Measurements from ENCODE around the gene ZNF536. TPM values are rescaled to one million over a fixed set of nuclear protein-coding genes. Genes with fewer than 3 reads are reported as not detected.

The ZNF536 gene
- total RNA-seq, 1 experiment from 2014 or later: 0.35 TPM

DNA sequence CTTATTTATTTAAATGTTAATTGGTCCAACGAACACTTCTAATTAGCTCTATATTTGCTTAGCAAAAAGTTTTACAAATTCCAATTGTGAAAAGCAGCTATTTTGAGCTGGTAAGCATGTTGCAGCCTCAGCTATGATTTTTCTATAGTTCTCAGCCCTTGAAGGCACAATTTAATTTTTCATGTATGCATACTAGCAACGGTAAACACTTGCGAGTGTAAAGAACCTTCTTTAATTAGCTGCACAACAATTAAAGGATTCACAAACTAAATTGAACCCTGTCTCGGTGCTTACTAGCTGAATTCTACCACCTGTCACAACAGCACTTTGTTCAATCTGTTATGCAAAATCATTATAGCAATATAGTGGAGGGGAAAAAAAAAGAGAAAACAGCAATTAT, 29.8 kb downstream of the ZNF536 start (continued):
- TF ChIP-seq ZNF416 (CRISPR knock-in tag; IDR thresholded peaks at IDR 0.05) (no peak), ZNF219 (CRISPR knock-in tag; IDR thresholded peaks at IDR 0.05; ENCODE audit: borderline replicate concordance) (no peak), MYBL2 (CRISPR knock-in tag; IDR thresholded peaks at IDR 0.05) (no peak)

DNA sequence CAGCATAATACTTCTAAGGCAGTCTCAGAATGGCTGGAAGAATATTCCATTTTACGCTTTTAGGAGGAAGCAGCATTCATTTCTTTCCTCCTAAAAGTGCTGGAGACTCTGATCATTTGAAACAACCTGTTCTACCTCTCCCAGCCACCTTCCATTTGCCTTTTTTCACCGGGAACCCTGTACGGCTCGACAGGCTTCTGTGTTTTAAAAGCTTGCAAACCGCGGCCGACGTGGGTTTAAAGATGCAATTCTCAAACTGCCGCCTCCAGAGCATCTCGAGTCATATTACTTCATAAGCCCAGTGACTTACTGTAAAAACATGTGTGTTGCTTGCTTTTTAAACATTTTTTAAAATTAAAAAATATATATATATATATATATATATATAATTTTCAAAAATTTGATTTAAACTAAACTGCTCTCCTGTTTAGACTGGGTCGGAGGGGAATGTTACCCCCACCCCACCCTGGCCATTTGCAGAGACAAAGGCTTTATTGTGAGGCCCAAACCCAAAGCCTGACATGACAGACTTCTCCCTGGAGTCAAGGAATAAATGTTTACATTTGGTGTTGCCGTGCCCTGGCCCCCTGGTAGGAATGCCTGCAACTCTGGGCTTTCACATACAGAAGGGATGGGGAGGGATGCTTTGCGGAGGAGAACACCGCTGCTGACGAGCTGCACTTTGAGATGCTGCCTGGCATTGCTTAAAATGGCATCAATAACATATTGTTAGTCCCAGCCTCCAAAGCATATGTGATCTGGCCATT, 30.4 kb downstream of the ZNF536 start:
- H3K4me1 Mint-ChIP-seq: peaks cover 12% of the 10 kb centered on the region
- ChIA-PET CTCF (interaction anchor here (1.0 kb wide), 1 partner anchor 11 kb away, joined by 3 read pairs; no protein-coding TSS in a partner anchor), POLR2A (no interaction called here)
- no peak for TF ChIP-seq ZNF423 (CRISPR knock-in tag; IDR thresholded peaks at IDR 0.05)
- TF ChIP-seq SOX15 (CRISPR knock-in tag; IDR thresholded peaks at IDR 0.05): no peak
- TF ChIP-seq ZNF138 (CRISPR knock-in tag; conservative IDR thresholded peaks at IDR 0.05): no peak
- TF ChIP-seq NFYB (CRISPR knock-in tag; conservative IDR thresholded peaks at IDR 0.05; ENCODE audit: low read depth): no peak
- TF ChIP-seq MXD4 (CRISPR knock-in tag; IDR thresholded peaks at IDR 0.05; ENCODE audit: borderline replicate concordance): no peak
- TF ChIP-seq ZNF671 (CRISPR knock-in tag; IDR thresholded peaks at IDR 0.05): no peak
- no peaks in the 10 kb centered on the region; the same call in 1 of the 2 replicates for H3K27me3 Mint-ChIP-seq (ENCODE audit: low read depth)
- H3K4me3 Mint-ChIP-seq: no peak overlapping the region
- DNase-seq (ENCODE audit: low spot score) (no peak), ATAC-seq (0 out of 2 replicates have a peak, but pooled peaks have one; percentile 32)
- H3K27ac Mint-ChIP-seq: no peak overlapping the region
- no peaks in the 10 kb centered on the region for H3K36me3 Mint-ChIP-seq
- peaks cover 6% of the 10 kb centered on the region; the same call in 1 of the 2 replicates for H3K9me3 Mint-ChIP-seq

DNA sequence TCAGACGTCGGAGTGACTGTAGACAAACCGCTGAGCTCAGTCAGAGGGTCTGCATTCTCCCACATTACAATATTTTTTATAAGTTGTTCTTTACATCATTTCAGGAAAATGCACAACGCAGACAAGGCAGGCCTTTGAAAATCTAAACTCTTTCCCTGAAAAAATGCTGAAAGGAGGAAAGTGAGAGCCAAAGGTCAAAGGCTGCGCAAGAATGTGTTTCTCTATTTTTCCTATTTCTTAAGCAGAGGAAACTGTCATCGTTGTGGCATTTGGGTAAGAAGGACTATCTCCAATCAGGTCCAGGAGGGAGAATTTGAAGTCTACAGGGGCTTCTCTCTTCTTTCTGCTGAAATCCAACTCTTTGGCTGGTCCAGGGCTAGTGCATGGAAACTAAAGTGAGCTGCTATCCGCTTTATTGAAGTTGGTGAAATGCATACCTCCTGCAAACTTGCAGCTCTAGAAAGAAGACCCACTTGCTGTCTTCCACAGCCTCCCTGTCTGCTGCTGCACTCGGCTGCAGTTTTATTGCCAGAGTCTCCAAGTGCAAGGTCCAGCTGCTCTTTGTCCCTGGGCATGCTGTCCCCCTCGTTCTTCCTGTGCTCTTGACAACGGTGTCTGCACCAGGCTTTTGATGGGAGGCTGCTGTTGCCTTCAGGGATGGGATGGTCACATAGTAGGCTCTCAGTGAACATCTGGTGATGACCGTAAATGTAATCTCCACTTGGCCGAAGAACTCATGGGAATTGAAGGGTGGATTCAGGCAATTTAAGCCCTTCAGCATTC, 31.2 kb downstream of the ZNF536 start:
- no peak for DNase-seq (ENCODE audit: low spot score)
- no peaks in the 10 kb centered on the region; the same call in 1 of the 2 replicates for H3K27me3 Mint-ChIP-seq (ENCODE audit: low read depth)
- ChIA-PET CTCF (interaction anchor here (0.6 to 1.0 kb wide), 2 partner anchors 12 to 396 kb away, joined by 3 read pairs; no protein-coding TSS in a partner anchor), POLR2A (no interaction called here)
- peaks cover 12% of the 10 kb centered on the region for H3K4me1 Mint-ChIP-seq
- H3K9me3 Mint-ChIP-seq: peaks cover 6% of the 10 kb centered on the region; the same call in 1 of the 2 replicates
- no peak overlapping the region for H3K4me3 Mint-ChIP-seq
- no peaks in the 10 kb centered on the region for H3K36me3 Mint-ChIP-seq
- H3K27ac Mint-ChIP-seq: no peak overlapping the region
- no peak for ATAC-seq
- TF ChIP-seq SMAD4 (CRISPR knock-in tag; IDR thresholded peaks at IDR 0.05) (no peak), OVOL2 (CRISPR knock-in tag; IDR thresholded peaks at IDR 0.05; ENCODE audit: borderline replicate concordance) (no peak), ZNF232 (CRISPR knock-in tag; IDR thresholded peaks at IDR 0.05) (no peak), MXD4 (CRISPR knock-in tag; IDR thresholded peaks at IDR 0.05; ENCODE audit: borderline replicate concordance) (no peak), ZNF423 (CRISPR knock-in tag; IDR thresholded peaks at IDR 0.05) (no peak)
- TF ChIP-seq, protein P1, sequence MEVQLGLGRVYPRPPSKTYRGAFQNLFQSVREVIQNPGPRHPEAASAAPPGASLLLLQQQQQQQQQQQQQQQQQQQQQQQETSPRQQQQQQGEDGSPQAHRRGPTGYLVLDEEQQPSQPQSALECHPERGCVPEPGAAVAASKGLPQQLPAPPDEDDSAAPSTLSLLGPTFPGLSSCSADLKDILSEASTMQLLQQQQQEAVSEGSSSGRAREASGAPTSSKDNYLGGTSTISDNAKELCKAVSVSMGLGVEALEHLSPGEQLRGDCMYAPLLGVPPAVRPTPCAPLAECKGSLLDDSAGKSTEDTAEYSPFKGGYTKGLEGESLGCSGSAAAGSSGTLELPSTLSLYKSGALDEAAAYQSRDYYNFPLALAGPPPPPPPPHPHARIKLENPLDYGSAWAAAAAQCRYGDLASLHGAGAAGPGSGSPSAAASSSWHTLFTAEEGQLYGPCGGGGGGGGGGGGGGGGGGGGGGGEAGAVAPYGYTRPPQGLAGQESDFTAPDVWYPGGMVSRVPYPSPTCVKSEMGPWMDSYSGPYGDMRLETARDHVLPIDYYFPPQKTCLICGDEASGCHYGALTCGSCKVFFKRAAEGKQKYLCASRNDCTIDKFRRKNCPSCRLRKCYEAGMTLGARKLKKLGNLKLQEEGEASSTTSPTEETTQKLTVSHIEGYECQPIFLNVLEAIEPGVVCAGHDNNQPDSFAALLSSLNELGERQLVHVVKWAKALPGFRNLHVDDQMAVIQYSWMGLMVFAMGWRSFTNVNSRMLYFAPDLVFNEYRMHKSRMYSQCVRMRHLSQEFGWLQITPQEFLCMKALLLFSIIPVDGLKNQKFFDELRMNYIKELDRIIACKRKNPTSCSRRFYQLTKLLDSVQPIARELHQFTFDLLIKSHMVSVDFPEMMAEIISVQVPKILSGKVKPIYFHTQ (CRISPR knock-in tag; IDR thresholded peaks at IDR 0.05): no peak

DNA sequence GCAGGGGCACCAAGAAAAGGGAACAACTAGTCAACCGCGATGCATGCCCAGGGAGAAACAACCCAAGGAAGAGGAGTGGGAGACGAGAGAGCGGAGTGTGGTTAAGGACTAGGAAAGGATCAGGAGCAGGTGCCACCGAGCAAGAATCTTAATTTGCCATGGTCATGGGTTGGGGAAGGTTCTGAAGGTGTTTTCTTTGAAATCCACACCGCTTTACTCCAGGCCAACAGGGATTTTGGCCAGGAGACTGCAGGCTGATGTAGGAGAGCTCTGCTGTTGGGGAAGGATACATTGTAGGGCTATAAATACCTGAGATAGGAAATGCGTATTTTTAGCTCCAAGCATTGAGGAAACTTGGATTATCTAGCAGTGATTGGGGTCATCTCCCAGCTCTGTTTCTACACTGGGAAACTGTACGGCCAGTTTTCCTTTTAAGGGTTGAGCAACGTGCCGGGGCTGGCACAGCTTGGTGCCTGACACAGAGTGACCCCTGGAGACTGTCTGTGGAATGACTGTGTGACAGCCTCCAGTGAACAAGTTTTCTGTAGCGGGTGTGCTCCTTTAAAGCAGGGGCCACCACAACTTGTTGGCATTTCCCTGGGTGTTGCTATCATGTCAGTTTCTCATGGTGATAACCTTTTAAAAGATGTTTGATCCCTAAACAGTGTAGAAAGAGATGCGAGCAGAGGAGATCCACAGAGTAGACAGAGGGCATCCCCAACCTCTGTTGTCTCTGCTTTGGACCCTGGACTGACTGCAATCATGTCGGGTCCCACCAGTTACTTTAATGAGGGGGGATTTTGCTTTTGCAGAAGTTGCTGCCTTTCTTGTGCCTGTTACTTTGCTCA, 34.3 kb downstream of the ZNF536 start:
- DNase-seq (ENCODE audit: low spot score): peak; percentile 30
- no peaks in the 10 kb centered on the region for H3K36me3 Mint-ChIP-seq
- H3K27ac Mint-ChIP-seq: no peak overlapping the region
- ATAC-seq: peak; percentile 83
- CTCF ChIA-PET: interaction anchor here (0.5 to 1.2 kb wide), 10 partner anchors 14 to 361 kb away, joined by 3 to 7 read pairs (median 4); no protein-coding TSS in a partner anchor
- H3K4me1 Mint-ChIP-seq: peaks cover 12% of the 10 kb centered on the region
- TF ChIP-seq, protein P2, sequence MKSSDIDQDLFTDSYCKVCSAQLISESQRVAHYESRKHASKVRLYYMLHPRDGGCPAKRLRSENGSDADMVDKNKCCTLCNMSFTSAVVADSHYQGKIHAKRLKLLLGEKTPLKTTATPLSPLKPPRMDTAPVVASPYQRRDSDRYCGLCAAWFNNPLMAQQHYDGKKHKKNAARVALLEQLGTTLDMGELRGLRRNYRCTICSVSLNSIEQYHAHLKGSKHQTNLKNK (CRISPR knock-in tag; IDR thresholded peaks at IDR 0.05): no peak
- TF ChIP-seq GABPB1 (CRISPR knock-in tag; IDR thresholded peaks at IDR 0.05) (no peak), MXD4 (CRISPR knock-in tag; IDR thresholded peaks at IDR 0.05; ENCODE audit: borderline replicate concordance) (no peak), TEAD1 (CRISPR knock-in tag; IDR thresholded peaks at IDR 0.05) (no peak), NFE2L1 (CRISPR knock-in tag; IDR thresholded peaks at IDR 0.05) (no peak), RORB (CRISPR knock-in tag; IDR thresholded peaks at IDR 0.05) (no peak)
- TF ChIP-seq, protein P3, sequence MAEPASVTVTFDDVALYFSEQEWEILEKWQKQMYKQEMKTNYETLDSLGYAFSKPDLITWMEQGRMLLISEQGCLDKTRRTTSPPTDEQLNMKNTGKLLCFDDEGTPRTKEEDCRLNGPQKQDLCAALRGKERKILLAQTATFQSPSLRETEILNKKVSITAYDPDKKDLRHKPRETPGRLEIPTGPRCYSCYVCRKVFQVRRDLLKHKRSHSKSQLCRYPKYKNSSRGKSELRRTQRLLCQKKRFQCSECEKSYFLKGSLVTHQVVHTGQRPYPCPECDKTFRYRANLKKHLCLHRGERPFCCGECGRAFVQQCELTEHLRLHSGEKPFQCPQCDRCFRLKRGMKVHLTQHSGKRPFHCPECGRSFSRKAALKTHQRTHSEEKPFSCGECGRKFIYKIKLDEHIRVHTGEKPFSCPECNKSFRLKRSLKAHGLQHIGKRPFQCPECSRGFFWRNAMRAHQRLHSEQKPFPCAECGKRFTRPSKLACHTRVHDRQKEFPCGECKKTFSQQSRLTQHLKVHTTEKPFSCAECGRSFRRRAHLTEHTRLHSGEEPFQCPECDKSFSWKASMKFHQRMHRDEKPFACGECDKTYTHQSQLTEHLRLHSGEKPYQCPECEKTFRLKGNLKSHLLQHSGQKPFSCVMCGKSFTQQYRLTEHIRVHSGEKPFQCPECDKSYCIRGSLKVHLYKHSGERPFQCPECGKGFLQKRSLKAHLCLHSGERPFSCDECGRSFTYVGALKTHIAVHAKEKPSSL (CRISPR knock-in tag; conservative IDR thresholded peaks at IDR 0.05): no peak
- no peaks in the 10 kb centered on the region; the same call in 1 of the 2 replicates for H3K27me3 Mint-ChIP-seq (ENCODE audit: low read depth)
- no peaks in the 10 kb centered on the region for H3K9me3 Mint-ChIP-seq
- POLR2A ChIA-PET: interaction anchor here (1.0 kb wide), 1 partner anchor 81 kb away, joined by 3 read pairs; no protein-coding TSS in a partner anchor
- H3K4me3 Mint-ChIP-seq: no peak overlapping the region
